ENCODE data around the gene ZNF644.

GRCh38 chr1:91015794-91016550 lies 5.9 kb downstream of the ZNF644 start:
- no peak for TF ChIP-seq CTCF (IDR thresholded peaks at IDR 0.05)
- no peak for TF ChIP-seq POLR2A (IDR thresholded peaks at IDR 0.05)
